ENCODE data around the gene CEMIP.

The CEMIP gene, protein sequence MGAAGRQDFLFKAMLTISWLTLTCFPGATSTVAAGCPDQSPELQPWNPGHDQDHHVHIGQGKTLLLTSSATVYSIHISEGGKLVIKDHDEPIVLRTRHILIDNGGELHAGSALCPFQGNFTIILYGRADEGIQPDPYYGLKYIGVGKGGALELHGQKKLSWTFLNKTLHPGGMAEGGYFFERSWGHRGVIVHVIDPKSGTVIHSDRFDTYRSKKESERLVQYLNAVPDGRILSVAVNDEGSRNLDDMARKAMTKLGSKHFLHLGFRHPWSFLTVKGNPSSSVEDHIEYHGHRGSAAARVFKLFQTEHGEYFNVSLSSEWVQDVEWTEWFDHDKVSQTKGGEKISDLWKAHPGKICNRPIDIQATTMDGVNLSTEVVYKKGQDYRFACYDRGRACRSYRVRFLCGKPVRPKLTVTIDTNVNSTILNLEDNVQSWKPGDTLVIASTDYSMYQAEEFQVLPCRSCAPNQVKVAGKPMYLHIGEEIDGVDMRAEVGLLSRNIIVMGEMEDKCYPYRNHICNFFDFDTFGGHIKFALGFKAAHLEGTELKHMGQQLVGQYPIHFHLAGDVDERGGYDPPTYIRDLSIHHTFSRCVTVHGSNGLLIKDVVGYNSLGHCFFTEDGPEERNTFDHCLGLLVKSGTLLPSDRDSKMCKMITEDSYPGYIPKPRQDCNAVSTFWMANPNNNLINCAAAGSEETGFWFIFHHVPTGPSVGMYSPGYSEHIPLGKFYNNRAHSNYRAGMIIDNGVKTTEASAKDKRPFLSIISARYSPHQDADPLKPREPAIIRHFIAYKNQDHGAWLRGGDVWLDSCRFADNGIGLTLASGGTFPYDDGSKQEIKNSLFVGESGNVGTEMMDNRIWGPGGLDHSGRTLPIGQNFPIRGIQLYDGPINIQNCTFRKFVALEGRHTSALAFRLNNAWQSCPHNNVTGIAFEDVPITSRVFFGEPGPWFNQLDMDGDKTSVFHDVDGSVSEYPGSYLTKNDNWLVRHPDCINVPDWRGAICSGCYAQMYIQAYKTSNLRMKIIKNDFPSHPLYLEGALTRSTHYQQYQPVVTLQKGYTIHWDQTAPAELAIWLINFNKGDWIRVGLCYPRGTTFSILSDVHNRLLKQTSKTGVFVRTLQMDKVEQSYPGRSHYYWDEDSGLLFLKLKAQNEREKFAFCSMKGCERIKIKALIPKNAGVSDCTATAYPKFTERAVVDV (N-terminal part only)

GRCh38 chr15:80778964-80779657 is at the start of gene CEMIP:
Gene CEMIP (plus strand): TSS chr15:80779370. CDS start chr15:80873880, 94,510 bp downstream.
- peak; percentile 92 for DNase-seq (ENCODE audit: low spot score)

- DNase-seq (ENCODE audit: low spot score) = no peak
Measured at GRCh38 chr15:80730387-80730786, 48.8 kb upstream of the CEMIP start.

DNA sequence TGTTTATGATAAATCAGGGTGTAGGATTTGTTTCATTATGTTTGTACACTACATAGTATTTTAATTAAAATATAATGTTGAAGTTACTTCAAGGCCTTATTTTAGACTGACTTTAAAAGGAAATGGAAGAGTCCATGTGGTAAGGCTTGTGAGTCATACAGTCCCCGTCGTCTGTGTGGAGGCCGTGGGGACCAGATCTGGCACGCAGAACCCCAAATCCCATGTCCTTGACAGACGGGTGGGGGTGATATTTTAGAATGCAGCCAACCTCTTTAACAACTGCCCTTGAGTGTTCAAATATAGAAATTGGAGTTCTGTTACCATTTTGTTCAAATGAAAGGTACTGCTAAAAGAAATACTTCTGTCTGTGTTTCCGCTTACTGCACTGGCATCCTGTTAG is 48.2 kb upstream of the CEMIP start:
- DNase-seq (ENCODE audit: low spot score) = no peak

- DNase-seq (ENCODE audit: low spot score) = no peak
Measured at GRCh38 chr15:80732167-80732566, 47.0 kb upstream of the CEMIP start.

DNA sequence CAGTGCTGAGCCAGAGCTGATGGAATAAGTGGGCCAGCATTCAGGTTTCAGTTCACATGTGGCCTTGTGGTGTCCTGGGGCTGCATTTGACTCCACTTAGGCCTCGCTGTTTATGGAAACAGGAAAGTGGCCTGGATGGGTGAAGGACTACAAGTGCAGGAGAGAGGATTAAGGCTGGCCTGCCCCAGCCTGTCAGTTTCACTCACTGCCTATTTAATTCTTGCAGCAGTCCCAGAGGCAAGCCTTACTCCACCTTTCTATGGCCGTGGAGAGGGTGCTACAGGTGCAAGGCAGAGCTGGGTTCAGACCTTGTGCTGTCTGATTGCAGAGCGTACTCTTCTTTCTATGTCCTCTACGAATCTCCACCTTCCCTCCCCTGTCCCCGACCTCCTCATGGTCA is 46.4 kb upstream of the CEMIP start:
- DNase-seq (ENCODE audit: low spot score) = no peak

GRCh38 chr15:80733460-80733859 is 45.7 kb upstream of the CEMIP start:
- DNase-seq (ENCODE audit: low spot score) = no peak

DNA sequence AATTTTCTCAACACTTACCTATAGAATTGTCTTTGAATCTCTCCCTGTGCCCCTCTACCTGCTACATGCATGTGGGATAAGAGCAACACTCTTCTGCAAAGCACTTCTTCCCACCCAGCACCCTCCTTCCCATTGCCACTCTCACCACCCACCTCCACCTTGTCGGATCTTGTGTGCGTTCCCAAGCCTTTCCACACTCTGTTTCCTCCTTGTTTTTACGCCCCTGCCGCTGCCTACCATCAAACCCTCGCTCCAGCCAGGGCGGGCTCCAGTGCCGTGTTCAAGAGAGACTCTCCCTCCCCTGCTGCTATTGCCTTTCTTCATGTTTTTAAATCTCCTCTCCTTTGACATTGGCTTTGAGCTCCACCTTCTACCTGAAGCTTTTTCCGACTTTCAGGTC is 43.8 kb upstream of the CEMIP start:
- no peak for DNase-seq (ENCODE audit: low spot score)

DNA sequence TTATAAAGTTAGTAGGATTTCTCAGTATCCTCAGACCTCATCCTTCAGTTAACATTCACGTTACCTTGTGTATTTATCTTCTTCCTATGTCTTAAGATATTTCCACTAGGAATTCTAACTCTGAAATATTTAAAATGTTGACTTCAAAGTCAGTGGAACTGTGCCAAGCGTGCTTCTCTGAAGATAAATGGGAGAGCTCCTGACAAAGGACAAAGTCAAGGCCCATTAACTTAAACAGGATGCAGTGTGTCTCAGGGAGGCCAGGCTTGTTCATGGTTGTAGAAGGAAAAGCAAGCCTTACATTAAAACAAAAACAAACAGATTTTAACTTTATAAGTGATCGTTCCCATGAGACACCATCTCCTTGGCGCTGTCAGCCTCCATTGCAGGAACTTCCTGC is 42.6 kb upstream of the CEMIP start:
- no peak for DNase-seq (ENCODE audit: low spot score)

GRCh38 chr15:80739919-80740318 is 39.3 kb upstream of the CEMIP start:
- no peak for DNase-seq (ENCODE audit: low spot score)

DNA sequence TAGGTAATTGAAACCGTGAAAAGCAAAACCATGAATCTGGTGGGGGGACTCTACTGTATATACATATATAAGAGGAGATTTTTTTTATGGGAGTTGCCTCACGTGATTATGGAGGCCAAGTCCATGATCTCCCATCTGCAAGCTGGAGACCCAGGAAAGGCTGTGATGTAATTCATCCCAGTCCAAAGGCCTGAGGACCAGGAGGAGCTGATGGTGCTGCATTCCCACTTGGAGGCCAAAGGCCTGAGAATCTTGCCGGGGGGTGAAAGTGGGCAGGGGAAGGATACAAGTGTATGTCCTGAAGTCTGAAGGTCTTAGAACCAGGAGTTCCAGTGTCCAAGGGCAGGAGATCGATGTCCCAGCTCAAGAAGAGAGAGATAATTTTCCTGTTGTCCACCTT is 37.1 kb upstream of the CEMIP start:
- DNase-seq (ENCODE audit: low spot score) = no peak

DNA sequence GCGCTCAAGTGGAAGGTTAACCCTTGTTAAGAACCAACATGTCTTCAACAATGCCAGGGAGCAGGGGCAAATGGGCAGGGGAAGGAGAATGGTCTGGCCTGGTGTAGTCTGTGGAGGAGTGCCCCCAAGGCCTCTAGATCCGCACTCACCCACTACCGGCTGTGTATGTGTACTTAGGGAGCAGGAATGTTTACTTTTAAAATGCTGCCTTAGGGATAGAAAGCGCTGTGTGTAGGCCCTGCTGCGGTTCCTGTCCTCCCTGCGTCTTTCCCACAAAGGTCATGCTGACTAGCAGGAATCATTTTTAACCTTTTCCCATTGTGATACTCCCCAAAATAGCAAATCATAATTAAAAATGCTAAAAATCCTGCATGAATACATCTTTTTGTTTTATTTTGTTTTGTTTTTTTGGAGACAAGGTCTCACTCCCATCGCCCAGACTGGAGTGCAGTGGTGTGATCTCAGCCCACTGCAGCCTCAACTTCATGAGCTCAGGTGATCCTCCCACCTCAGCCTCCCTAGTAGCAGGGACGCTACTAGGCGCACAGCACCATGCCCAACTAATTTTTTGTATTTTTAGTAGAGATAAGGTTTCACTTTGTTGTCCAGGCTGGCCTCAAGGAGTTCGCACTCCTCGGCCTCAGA is 35.9 kb upstream of the CEMIP start:
- DNase-seq (ENCODE audit: low spot score) = no peak

- DNase-seq (ENCODE audit: low spot score) = no peak
Measured at GRCh38 chr15:80744415-80744814, 34.8 kb upstream of the CEMIP start.

GRCh38 chr15:80744826-80745225 is 34.3 kb upstream of the CEMIP start:
- DNase-seq (ENCODE audit: low spot score) = peak; percentile 35

DNA sequence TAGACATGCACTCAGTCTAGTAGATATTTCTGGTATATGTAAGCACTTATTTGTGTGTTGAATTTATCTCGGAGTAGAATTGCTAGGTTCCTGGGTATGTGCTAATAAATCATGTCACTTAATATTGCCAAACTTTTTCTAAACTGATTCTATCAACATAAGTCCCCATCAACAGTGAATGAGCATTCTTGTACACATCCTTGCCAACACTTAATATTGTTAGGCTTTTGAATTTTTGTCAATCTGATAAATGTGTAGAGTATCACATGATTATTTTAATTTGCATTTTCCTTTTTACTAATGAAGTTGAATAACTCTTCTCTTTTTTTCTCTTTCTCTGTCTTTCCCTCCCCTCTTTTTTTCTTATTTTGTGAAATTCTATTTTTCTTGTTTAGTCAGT is 33.3 kb upstream of the CEMIP start:
- no peak for DNase-seq (ENCODE audit: low spot score)

DNA sequence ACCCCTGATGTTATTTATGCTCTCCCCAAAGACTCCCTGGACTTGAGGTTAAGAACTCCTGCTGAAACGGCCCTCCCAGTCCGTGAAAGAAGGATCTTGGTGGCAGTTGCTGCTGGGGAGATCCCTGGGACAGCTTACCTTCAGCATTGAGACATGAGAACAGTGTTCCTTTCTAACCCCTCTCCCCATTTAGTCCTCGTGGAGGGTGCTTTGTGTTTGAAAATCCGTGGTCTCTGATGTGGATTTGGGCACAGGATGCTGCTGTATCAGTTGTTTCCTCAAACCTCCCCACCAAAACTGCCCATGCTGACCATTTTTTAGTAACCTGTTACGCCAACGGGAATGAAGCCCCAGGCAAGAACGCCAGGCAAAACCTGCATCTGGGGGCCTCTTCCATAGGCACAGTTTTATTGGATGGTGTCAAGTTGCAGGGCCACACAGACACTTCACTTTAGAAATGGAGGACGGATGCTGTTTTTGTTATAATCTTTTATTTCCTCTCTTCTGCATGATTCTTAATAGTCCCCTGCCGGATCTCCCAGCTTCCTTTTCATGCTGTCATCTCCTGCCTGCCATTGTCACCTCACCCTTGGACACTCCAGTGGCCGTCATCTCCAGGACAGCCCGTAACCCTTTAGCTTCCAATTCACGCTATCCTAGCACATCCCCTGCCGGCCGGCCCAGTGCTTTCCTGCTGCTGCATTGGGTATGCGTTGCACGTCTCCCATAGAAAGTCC is 31.7 kb upstream of the CEMIP start:
- no peak for DNase-seq (ENCODE audit: low spot score)

GRCh38 chr15:80749589-80749988 is 29.6 kb upstream of the CEMIP start:
- DNase-seq (ENCODE audit: low spot score) = no peak

DNA sequence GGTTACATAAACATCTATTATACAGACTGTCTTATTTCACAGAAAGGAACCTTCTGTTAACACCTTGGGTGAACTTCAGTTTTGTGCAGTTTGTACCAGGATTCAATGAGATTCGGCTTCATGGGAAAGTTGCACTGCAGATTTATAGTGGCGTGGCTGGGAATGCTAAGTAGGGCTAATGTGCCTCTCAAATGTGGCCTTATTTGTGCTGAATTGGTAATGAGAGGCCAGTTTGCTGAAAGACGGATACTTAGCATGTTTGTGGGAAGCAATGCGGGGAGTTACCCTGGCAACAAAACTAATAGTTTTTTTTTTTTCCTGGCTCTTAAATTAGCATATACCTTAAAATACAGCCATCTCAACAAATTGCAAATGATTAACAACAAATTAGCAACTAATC is 28.6 kb upstream of the CEMIP start:
- DNase-seq (ENCODE audit: low spot score) = no peak

GRCh38 chr15:80752204-80752603 is 27.0 kb upstream of the CEMIP start:
- DNase-seq (ENCODE audit: low spot score) = no peak

GRCh38 chr15:80753161-80753560 is 26.0 kb upstream of the CEMIP start:
- DNase-seq (ENCODE audit: low spot score) = no peak

- DNase-seq (ENCODE audit: low spot score) = no peak
Measured at GRCh38 chr15:80754014-80754413, 25.2 kb upstream of the CEMIP start.

- DNase-seq (ENCODE audit: low spot score) = no peak
Measured at GRCh38 chr15:80755885-80756284, 23.3 kb upstream of the CEMIP start.
